ENCODE data around the gene RAB6D. TPM values are rescaled to one million over a fixed set of nuclear protein-coding genes. Genes with fewer than 3 reads are reported as not detected.

RAB6D gene
- total and polyA plus RNA-seq, 9 of the 15 experiments (the other 6 are each of a cell fraction or from before 2014, with no cell fraction given) = 0.01 to 0.04 (median 0.03) TPM; not detected in 5

Other genes starting within 250 kb of the RAB6D start
- gene POTEE, start 154.6 kb downstream of the RAB6D start, total RNA-seq (2014; rRNA removed) = 21.6 and 24.1 TPM in 2 replicates
- gene POTEE, start 154.6 kb downstream of the RAB6D start, total RNA-seq (2014; rRNA removed; fragmentation: Illumina TruSeq; extraction: Trizol) = 30.7 and 31.8 TPM in 2 replicates
- 29.6 and 29.7 TPM in 2 replicates for gene POTEE, start 154.6 kb downstream of the RAB6D start, total RNA-seq (2015; rRNA removed; fragmentation: Illumina TruSeq; extraction: Trizol)
- gene POTEE, start 154.6 kb downstream of the RAB6D start, total RNA-seq (2021) = 20.9 and 23.4 TPM in 2 replicates
- gene POTEE, start 154.6 kb downstream of the RAB6D start, polyA plus RNA-seq (2011; rRNA removed) = 3.7 and 6.8 TPM in 2 replicates
- gene POTEE, start 154.6 kb downstream of the RAB6D start, polyA plus RNA-seq (2014; fragmentation: Illumina TruSeq; extraction: Trizol) = 11.7 and 12.2 TPM in 2 replicates
- 1 to 10 TPM in 1 of 2 experiments, under 1 TPM in 1; 0.22 to 1.7 TPM for gene POTEE, start 154.6 kb downstream of the RAB6D start, polyA plus RNA-seq (2014; fragmentation: Nextera tagmentation; extraction: Ambion mirVana)
- gene POTEE, start 154.6 kb downstream of the RAB6D start, polyA plus RNA-seq (2014; rRNA removed) = 12.1 and 16.9 TPM in 2 replicates
- not detected in 2 replicates for gene TUBA3D, start 112.0 kb upstream of the RAB6D start, total RNA-seq (2014; rRNA removed)
- not detected in 2 replicates for gene TUBA3D, start 112.0 kb upstream of the RAB6D start, total RNA-seq (2014; rRNA removed; fragmentation: Illumina TruSeq; extraction: Trizol)
- gene TUBA3D, start 112.0 kb upstream of the RAB6D start, total RNA-seq (2015; rRNA removed; fragmentation: Illumina TruSeq; extraction: Trizol) = not detected in 2 replicates
- gene TUBA3D, start 112.0 kb upstream of the RAB6D start, total RNA-seq (2021) = not detected in 2 replicates
- gene TUBA3D, start 112.0 kb upstream of the RAB6D start, polyA plus RNA-seq (2011; rRNA removed) = 0.14 TPM in 1 of 2 replicates, not detected in the other
- gene TUBA3D, start 112.0 kb upstream of the RAB6D start, polyA plus RNA-seq (2014; fragmentation: Illumina TruSeq; extraction: Trizol) = not detected in 2 replicates
- not detected for gene TUBA3D, start 112.0 kb upstream of the RAB6D start, polyA plus RNA-seq (2014; fragmentation: Nextera tagmentation; extraction: Ambion mirVana)
- gene TUBA3D, start 112.0 kb upstream of the RAB6D start, polyA plus RNA-seq (2014; rRNA removed) = not detected in 2 replicates
- 355 and 449 TPM in 2 replicates for gene MZT2A, start 128.2 kb upstream of the RAB6D start, total RNA-seq (2014; rRNA removed)
- 14.0 and 16.2 TPM in 2 replicates for gene MZT2A, start 128.2 kb upstream of the RAB6D start, total RNA-seq (2014; rRNA removed; fragmentation: Illumina TruSeq; extraction: Trizol)
- gene MZT2A, start 128.2 kb upstream of the RAB6D start, total RNA-seq (2015; rRNA removed; fragmentation: Illumina TruSeq; extraction: Trizol) = 101 and 116 TPM in 2 replicates
- gene MZT2A, start 128.2 kb upstream of the RAB6D start, total RNA-seq (2021) = 261 and 263 TPM in 2 replicates
- gene MZT2A, start 128.2 kb upstream of the RAB6D start, polyA plus RNA-seq (2011; rRNA removed) = 124 and 159 TPM in 2 replicates
- 12.3 and 61.7 TPM in 2 replicates for gene MZT2A, start 128.2 kb upstream of the RAB6D start, polyA plus RNA-seq (2014; fragmentation: Illumina TruSeq; extraction: Trizol)
- gene MZT2A, start 128.2 kb upstream of the RAB6D start, polyA plus RNA-seq (2014; fragmentation: Nextera tagmentation; extraction: Ambion mirVana) = 10 to 100 TPM in 1 of 2 experiments, 1 to 10 TPM in 1; 5.8 to 10.8 TPM
- gene MZT2A, start 128.2 kb upstream of the RAB6D start, polyA plus RNA-seq (2014; rRNA removed) = 313 and 341 TPM in 2 replicates
- 19.5 and 28.0 TPM in 2 replicates for gene CCDC74A, start 163.7 kb upstream of the RAB6D start, total RNA-seq (2014; rRNA removed)
- gene CCDC74A, start 163.7 kb upstream of the RAB6D start, total RNA-seq (2014; rRNA removed; fragmentation: Illumina TruSeq; extraction: Trizol) = 3.7 and 4.3 TPM in 2 replicates
- gene CCDC74A, start 163.7 kb upstream of the RAB6D start, total RNA-seq (2015; rRNA removed; fragmentation: Illumina TruSeq; extraction: Trizol) = 9.5 and 9.6 TPM in 2 replicates
- 12.5 and 13.1 TPM in 2 replicates for gene CCDC74A, start 163.7 kb upstream of the RAB6D start, total RNA-seq (2021)
- 22.1 and 29.0 TPM in 2 replicates for gene CCDC74A, start 163.7 kb upstream of the RAB6D start, polyA plus RNA-seq (2011; rRNA removed)
- 8.8 and 11.0 TPM in 2 replicates for gene CCDC74A, start 163.7 kb upstream of the RAB6D start, polyA plus RNA-seq (2014; fragmentation: Illumina TruSeq; extraction: Trizol)
- gene CCDC74A, start 163.7 kb upstream of the RAB6D start, polyA plus RNA-seq (2014; fragmentation: Nextera tagmentation; extraction: Ambion mirVana) = 1 to 10 TPM; 1.1 to 1.3 TPM
- gene CCDC74A, start 163.7 kb upstream of the RAB6D start, polyA plus RNA-seq (2014; rRNA removed) = 25.1 and 38.1 TPM in 2 replicates

Measured in K562 (cell line).